Measurements from ENCODE around the gene KRI1. TPM values are rescaled to one million over a fixed set of nuclear protein-coding genes. Genes with fewer than 3 reads are reported as not detected.

KRI1 gene
- total and polyA plus RNA-seq, 7 donors, result 7.2 to 28.9 (median 14.5) TPM

DNA sequence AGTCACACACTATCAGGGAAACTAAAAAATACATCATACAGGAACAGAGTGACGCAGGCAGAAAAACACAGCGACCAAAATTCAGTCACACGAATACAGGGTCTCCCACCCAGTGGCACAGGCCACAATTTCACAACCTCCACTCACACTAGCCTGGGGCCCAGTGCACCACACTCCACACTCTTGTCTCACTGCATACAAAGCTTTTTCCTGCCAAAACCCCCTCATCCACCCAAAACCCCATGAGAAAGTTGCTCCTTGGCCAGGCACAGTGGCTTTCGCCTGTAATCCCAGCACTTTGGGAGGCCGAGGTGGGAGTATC, 49.8 kb downstream of the KRI1 start:
- peaks cover 51 to 96% (median 85%) of the 10 kb centered on the region in 3 donors for H3K27me3 ChIP-seq
- WGBS, 2 donors, result 90 to 91% methylated on average over 5 of the region's 5 CpGs
- DNase-seq, result no peak
- intact Hi-C loops (cut with DNase I), result loop anchor here (2.0 kb wide), 1 partner anchor 21 kb away; no protein-coding TSS in a partner anchor
- no peaks in the 10 kb centered on the region for H3K36me3 ChIP-seq
- TF ChIP-seq POLR2AphosphoS5 (IDR thresholded peaks at IDR 0.05), result no peak
- no peak for TF ChIP-seq EP300 (IDR thresholded peaks at IDR 0.05)
- no peak for TF ChIP-seq POLR2A (IDR thresholded peaks at IDR 0.05)
- TF ChIP-seq, protein P1, sequence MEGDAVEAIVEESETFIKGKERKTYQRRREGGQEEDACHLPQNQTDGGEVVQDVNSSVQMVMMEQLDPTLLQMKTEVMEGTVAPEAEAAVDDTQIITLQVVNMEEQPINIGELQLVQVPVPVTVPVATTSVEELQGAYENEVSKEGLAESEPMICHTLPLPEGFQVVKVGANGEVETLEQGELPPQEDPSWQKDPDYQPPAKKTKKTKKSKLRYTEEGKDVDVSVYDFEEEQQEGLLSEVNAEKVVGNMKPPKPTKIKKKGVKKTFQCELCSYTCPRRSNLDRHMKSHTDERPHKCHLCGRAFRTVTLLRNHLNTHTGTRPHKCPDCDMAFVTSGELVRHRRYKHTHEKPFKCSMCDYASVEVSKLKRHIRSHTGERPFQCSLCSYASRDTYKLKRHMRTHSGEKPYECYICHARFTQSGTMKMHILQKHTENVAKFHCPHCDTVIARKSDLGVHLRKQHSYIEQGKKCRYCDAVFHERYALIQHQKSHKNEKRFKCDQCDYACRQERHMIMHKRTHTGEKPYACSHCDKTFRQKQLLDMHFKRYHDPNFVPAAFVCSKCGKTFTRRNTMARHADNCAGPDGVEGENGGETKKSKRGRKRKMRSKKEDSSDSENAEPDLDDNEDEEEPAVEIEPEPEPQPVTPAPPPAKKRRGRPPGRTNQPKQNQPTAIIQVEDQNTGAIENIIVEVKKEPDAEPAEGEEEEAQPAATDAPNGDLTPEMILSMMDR (IDR thresholded peaks at IDR 0.05), result no peak
- no peaks in the 10 kb centered on the region for H3K9me3 ChIP-seq
- H3K4me1 ChIP-seq, result peaks cover 0 to 35% (median 21%) of the 10 kb centered on the region in 4 donors
- no peak overlapping the region for H3K27ac ChIP-seq
- no peak overlapping the region for H3K4me3 ChIP-seq

DNA sequence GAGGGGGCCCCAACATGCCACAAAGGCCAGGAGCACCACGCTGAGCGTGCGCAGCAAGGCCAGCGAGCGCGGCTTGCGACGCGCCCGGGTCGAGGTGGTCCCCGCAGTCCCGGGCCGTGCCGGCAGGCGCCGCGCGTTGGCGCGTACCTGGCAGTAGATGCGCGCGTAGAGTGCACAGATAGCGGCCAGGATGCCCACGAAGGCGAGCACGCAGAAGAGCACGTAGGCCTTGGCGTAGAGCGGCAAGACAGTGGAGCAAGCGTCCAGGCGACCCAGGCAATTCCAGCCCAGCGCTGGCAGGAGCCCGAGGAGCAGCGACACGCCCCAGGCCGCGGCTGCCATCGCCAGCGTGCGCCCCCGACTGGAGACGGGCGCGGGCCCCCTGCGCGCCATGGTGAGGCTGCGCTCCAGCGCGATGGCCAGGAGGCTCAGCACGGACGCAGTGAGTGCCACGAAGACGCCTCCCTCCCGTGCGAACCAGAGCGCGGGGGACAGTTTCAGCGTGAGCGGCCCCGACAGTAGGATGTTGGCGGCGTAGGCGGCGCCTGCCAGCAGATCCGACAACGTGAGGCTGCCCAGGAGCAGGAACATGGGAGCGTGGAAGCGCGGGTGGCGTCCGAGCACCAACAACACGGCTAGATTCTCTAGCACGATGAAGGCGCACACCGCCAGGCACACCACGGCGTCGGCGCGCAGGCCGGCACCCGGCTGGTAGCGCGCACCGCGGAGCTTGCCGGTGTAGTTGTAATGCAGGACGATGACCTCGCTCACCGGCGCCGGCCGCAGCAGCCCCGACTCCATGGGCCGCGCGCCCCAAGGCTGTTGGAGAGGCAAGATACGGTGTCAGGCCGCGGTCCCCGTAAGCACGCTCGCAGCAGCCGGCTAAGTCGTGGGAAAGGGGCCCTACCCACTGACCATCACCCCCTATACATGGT, 51.3 kb downstream of the KRI1 start:
- Histone ChIP-seq H3K27ac (no peak overlapping the region), H3K4me3 (no peak overlapping the region), H3K27me3 (peaks cover 55 to 100% (median 81%) of the 10 kb centered on the region in 3 donors), H3K36me3 (no peaks in the 10 kb centered on the region), H3K4me1 (peaks cover 0 to 35% (median 21%) of the 10 kb centered on the region in 4 donors), H3K9me3 (no peaks in the 10 kb centered on the region)
- DNase-seq, result no peak
- intact Hi-C loops (cut with DNase I), result no loop called here
- TF ChIP-seq EP300 (IDR thresholded peaks at IDR 0.05) (no peak), POLR2AphosphoS5 (IDR thresholded peaks at IDR 0.05) (no peak), POLR2A (IDR thresholded peaks at IDR 0.05) (no peak)
- TF ChIP-seq, protein P1 (IDR thresholded peaks at IDR 0.05), result no peak
- whole genome bisulfite sequencing, 2 donors, result 6 to 7% methylated on average over 107 of the region's 107 CpGs

DNA sequence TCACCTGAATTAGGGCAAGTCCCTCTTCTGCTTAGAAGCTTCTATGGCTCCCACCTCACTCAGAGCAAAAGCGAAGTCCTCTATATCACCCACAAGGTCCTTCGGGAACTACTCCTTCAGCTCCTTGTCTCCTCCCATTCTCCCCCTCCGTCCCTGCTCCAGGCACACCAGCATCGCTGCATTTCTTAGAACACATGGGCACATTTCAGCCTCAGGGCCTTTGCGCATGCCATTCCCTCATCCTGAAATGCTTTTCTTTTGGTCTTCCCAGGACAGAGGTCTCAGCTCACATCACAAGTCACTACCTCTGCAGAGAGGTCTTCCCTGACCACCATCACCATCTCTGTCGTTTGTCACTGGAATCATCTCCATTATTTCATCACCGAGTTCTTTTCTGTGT, 52.6 kb downstream of the KRI1 start:
- Histone ChIP-seq H3K9me3 (no peaks in the 10 kb centered on the region), H3K27me3 (peaks cover 50 to 99% (median 78%) of the 10 kb centered on the region in 3 donors), H3K36me3 (no peaks in the 10 kb centered on the region), H3K4me3 (no peak overlapping the region), H3K27ac (no peak overlapping the region), H3K4me1 (peaks cover 0 to 30% (median 17%) of the 10 kb centered on the region in 4 donors)
- DNase-seq, result no peak
- intact Hi-C loops (cut with DNase I), result no loop called here
- WGBS, 2 donors, result 79 to 83% methylated on average over 7 of the region's 7 CpGs
- TF ChIP-seq POLR2A (IDR thresholded peaks at IDR 0.05), result no peak
- TF ChIP-seq EP300 (IDR thresholded peaks at IDR 0.05), result no peak
- TF ChIP-seq, protein P1 (IDR thresholded peaks at IDR 0.05), result no peak
- no peak for TF ChIP-seq POLR2AphosphoS5 (IDR thresholded peaks at IDR 0.05)

DNA sequence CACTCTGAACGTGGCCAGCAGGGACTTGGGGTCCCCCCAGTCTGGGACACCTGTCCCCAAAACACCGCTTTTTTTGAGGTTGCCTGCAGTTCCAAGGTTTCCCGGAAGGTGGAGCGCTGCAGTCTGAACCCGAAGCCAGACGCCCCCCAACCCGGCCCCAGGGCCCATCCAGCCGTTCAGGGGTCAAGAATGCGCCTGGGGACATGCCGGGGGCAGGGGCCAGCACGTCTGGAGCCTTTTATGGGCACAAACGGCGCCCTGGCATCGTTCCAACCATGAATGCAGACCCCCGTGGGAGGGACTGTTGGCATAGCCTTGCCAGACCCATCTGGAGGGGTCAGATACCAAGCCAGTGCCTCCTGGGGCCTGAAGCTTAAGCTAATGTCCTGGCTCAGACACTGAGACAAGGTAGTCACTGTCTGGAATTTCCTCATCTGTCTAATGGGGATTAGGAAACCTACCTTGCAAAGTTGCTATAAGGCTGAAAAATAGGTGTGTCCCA, 55.5 kb downstream of the KRI1 start:
- H3K27me3 ChIP-seq, result peaks cover 33 to 70% (median 52%) of the 10 kb centered on the region in 3 donors
- H3K4me3 ChIP-seq, result no peak overlapping the region
- DNase-seq, result no peak
- H3K9me3 ChIP-seq, result no peaks in the 10 kb centered on the region
- H3K27ac ChIP-seq, result no peak overlapping the region
- peaks cover 0 to 14% (median 7%) of the 10 kb centered on the region in 4 donors for H3K4me1 ChIP-seq
- no peak for TF ChIP-seq EP300 (IDR thresholded peaks at IDR 0.05)
- TF ChIP-seq, protein P1 (IDR thresholded peaks at IDR 0.05), result peak in 3 of 4 experiments; percentile 23 to 52 (median 27)
- 4 to 6% methylated on average over 15 of the region's 15 CpGs for WGBS, 2 donors
- intact Hi-C loops (cut with DNase I), result no loop called here
- H3K36me3 ChIP-seq, result no peaks in the 10 kb centered on the region
